Measurements from ENCODE around the gene FAM135A.

The FAM135A gene

GRCh38 chr6:70413114-70413991 is at the start of gene FAM135A:
FAM135A (plus strand) TSS chr6:70413508; CDS start chr6:70428343, 14,835 bp downstream.
- DNase-seq: peak; percentile 90

- DNase-seq: no peak
Observed at GRCh38 chr6:70363741-70364493, 49.4 kb upstream of the FAM135A start.

GRCh38 chr6:70369332-70369950 is 43.9 kb upstream of the FAM135A start:
- peak; percentile 41 for DNase-seq

GRCh38 chr6:70370496-70370895 is 42.8 kb upstream of the FAM135A start:
- no peak for DNase-seq

GRCh38 chr6:70371454-70372105 is 41.7 kb upstream of the FAM135A start:
- DNase-seq: no peak

- no peak for DNase-seq
Observed at GRCh38 chr6:70375166-70375565, 38.1 kb upstream of the FAM135A start.

GRCh38 chr6:70375882-70376281 is 37.4 kb upstream of the FAM135A start:
- no peak for DNase-seq

GRCh38 chr6:70376628-70377027 is 36.7 kb upstream of the FAM135A start:
- no peak for DNase-seq

GRCh38 chr6:70377372-70377771 is 35.9 kb upstream of the FAM135A start:
- DNase-seq: no peak

GRCh38 chr6:70379473-70380013 is 33.8 kb upstream of the FAM135A start:
- DNase-seq: no peak

- no peak for DNase-seq
Observed at GRCh38 chr6:70380252-70380651, 33.1 kb upstream of the FAM135A start.

GRCh38 chr6:70380771-70381416 is 32.4 kb upstream of the FAM135A start:
- DNase-seq: no peak

GRCh38 chr6:70381417-70381782 is 31.9 kb upstream of the FAM135A start:
- no peak for DNase-seq

GRCh38 chr6:70385901-70386300 is 27.4 kb upstream of the FAM135A start:
- no peak for DNase-seq

- DNase-seq: no peak
Observed at GRCh38 chr6:70388814-70389213, 24.5 kb upstream of the FAM135A start.

GRCh38 chr6:70389261-70389660 is 24.0 kb upstream of the FAM135A start:
- DNase-seq: no peak

- no peak for DNase-seq
Observed at GRCh38 chr6:70390067-70390466, 23.2 kb upstream of the FAM135A start.

- no peak for DNase-seq
Observed at GRCh38 chr6:70391492-70391891, 21.8 kb upstream of the FAM135A start.

- no peak for DNase-seq
Observed at GRCh38 chr6:70394518-70395300, 18.6 kb upstream of the FAM135A start.

GRCh38 chr6:70395301-70395672 is 18.0 kb upstream of the FAM135A start:
- DNase-seq: no peak

GRCh38 chr6:70396163-70396562 is 17.1 kb upstream of the FAM135A start:
- DNase-seq: no peak
